ENCODE results near the gene ALG2. TPM values are rescaled to one million over a fixed set of nuclear protein-coding genes. Genes with fewer than 3 reads are reported as not detected.

Gene ALG2
- total RNA-seq, 4 donors from 2014 or later, result 23.8 to 31.1 (median 28.1) TPM

GRCh38 chr9:99178912-99179872, 42.5 kb downstream of the ALG2 start:
- no peak overlapping the region for H3K4me3 ChIP-seq (ENCODE audit: low read depth, poor library complexity, severe bottlenecking)
- intact Hi-C loops (cut with DNase I; ENCODE audit: low total_unique reads), result no loop called here
- 85 to 93% methylated on average over 17 of the region's 17 CpGs for WGBS, 2 donors
- DNase-seq (ENCODE audit: low spot score in 2 of 2), result peak in 1 of 2 donors; percentile 49
- TF ChIP-seq POLR2A (IDR thresholded peaks at IDR 0.05), result no peak
- no peak for TF ChIP-seq CTCF (IDR thresholded peaks at IDR 0.05)

GRCh38 chr9:99177576-99178366, 44.0 kb downstream of the ALG2 start:
- DNase-seq (ENCODE audit: low spot score in 2 of 2), result peak in 1 of 2 donors; percentile 58
- 89 to 92% methylated on average over 8 of the region's 8 CpGs for WGBS, 2 donors
- TF ChIP-seq CTCF (IDR thresholded peaks at IDR 0.05), result no peak
- TF ChIP-seq POLR2A (IDR thresholded peaks at IDR 0.05), result no peak
- H3K4me3 ChIP-seq (ENCODE audit: low read depth, poor library complexity, severe bottlenecking), result no peak overlapping the region
- intact Hi-C loops (cut with DNase I; ENCODE audit: low total_unique reads), result no loop called here

- no peak overlapping the region for H3K4me3 ChIP-seq (ENCODE audit: low read depth, poor library complexity, severe bottlenecking)
- WGBS, 2 donors, result 44 to 65% methylated on average over 4 of the region's 4 CpGs
- peak in 1 of 2 donors; percentile 18 for DNase-seq (ENCODE audit: low spot score in 2 of 2)
- no peak for TF ChIP-seq CTCF (IDR thresholded peaks at IDR 0.05)
- no peak for TF ChIP-seq POLR2A (IDR thresholded peaks at IDR 0.05)
- intact Hi-C loops (cut with DNase I; ENCODE audit: low total_unique reads), result no loop called here
Measured at GRCh38 chr9:99176527-99177013, 45.2 kb downstream of the ALG2 start.

- no peak overlapping the region for H3K4me3 ChIP-seq (ENCODE audit: low read depth, poor library complexity, severe bottlenecking)
- no peak for DNase-seq (ENCODE audit: low spot score in 2 of 2)
- TF ChIP-seq POLR2A (IDR thresholded peaks at IDR 0.05) (no peak), CTCF (IDR thresholded peaks at IDR 0.05) (no peak)
- intact Hi-C loops (cut with DNase I; ENCODE audit: low total_unique reads), result no loop called here
- WGBS, 2 donors, result 77 to 82% methylated on average over 10 of the region's 10 CpGs
Measured at GRCh38 chr9:99173570-99174504, 47.9 kb downstream of the ALG2 start.
